Astrocyte (in vitro differentiated cells and primary cell): ENCODE results near the gene NCOA1.

Source experiments
- EZH2 ChIP-seq: IDR thresholded peaks from 2 replicates; pipeline ENCODE4 v1.6.1; 2012; ENCODE audit warnings: mild to moderate bottlenecking, low read length, inconsistent platforms; ENCODE audit not compliant: insufficient read depth
- TF ChIP-seq, protein P1 (sequence below): IDR thresholded peaks from 2 replicates; pipeline ENCODE4 v1.5.1; 2011; ENCODE audit warnings: low read depth, mild to moderate bottlenecking, inconsistent platforms, low read length, moderate library complexity; ENCODE audit not compliant: insufficient read depth

GRCh38 chr2:24495451-24495850 is 4.4 kb downstream of the NCOA1 start:
- TF ChIP-seq EZH2, result no peak
- TF ChIP-seq, protein P1, sequence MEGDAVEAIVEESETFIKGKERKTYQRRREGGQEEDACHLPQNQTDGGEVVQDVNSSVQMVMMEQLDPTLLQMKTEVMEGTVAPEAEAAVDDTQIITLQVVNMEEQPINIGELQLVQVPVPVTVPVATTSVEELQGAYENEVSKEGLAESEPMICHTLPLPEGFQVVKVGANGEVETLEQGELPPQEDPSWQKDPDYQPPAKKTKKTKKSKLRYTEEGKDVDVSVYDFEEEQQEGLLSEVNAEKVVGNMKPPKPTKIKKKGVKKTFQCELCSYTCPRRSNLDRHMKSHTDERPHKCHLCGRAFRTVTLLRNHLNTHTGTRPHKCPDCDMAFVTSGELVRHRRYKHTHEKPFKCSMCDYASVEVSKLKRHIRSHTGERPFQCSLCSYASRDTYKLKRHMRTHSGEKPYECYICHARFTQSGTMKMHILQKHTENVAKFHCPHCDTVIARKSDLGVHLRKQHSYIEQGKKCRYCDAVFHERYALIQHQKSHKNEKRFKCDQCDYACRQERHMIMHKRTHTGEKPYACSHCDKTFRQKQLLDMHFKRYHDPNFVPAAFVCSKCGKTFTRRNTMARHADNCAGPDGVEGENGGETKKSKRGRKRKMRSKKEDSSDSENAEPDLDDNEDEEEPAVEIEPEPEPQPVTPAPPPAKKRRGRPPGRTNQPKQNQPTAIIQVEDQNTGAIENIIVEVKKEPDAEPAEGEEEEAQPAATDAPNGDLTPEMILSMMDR, result no peak
